IPS-20b (cell line): ENCODE measurements around the gene ANKAR.
A peak's percentile ranks its signal among the peaks of the same experiment; 100 is the strongest.
"Not testable (repeated sequence)": the region's sequence is repeated elsewhere in the genome, so short reads cannot be mapped to it uniquely, and the experiment has no call there.

Source experiments
- H3K27ac ChIP-seq: one replicate; pipeline ENCODE4 v1.5.1; 2013; ENCODE audit warnings: low read length
- H3K27me3 ChIP-seq: 2 replicates; pipeline ENCODE4 v1.6.1; 2013; ENCODE audit warnings: mild to moderate bottlenecking, low read length, inconsistent platforms; ENCODE audit not compliant: insufficient read depth
- H3K36me3 ChIP-seq: 2 replicates; pipeline ENCODE4 v1.6.1; 2013; ENCODE audit warnings: low read depth, mild to moderate bottlenecking, inconsistent platforms, low read length, moderate library complexity; ENCODE audit not compliant: insufficient read depth
- H3K4me1 ChIP-seq: 2 replicates; pipeline ENCODE4 v1.6.1; 2013; ENCODE audit warnings: mild to moderate bottlenecking, control low read depth, inconsistent platforms, low read length, moderate library complexity; ENCODE audit not compliant: insufficient read depth
- H3K4me3 ChIP-seq: 2 replicates; pipeline ENCODE4 v1.5.1; 2013; ENCODE audit warnings: mild to moderate bottlenecking, low read length, inconsistent platforms
- H3K9ac ChIP-seq: 2 replicates; pipeline ENCODE4 v1.6.1; 2013; ENCODE audit warnings: low read depth, mild to moderate bottlenecking, inconsistent platforms, low read length, moderate library complexity
- H3K9me3 ChIP-seq: 2 replicates; pipeline ENCODE4 v1.6.1; 2013; ENCODE audit warnings: mild to moderate bottlenecking, low read depth, low read length, inconsistent platforms; ENCODE audit not compliant: insufficient read depth

ANKAR gene

DNA sequence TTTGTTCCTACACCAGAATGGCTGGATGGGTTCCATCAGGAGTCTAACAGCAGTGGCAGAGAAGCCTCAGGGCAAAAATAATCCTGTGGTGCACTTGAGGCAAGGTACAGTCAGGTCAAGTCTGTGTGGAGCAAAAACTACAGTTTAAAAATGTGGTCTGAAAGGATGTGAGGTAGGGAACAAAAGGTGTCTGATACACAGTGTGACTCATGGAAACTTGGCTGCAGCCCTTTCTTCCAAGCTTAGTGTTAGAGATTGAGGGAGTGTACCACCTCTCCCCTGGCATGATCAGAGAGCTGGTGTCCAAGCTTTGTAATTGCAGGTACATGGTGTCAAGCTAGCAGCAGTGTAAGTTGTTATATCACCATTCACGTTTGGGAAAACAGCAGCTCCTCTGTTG is 8.9 kb downstream of the ANKAR start:
- H3K36me3 ChIP-seq, result no peaks in the 10 kb centered on the region
- H3K9me3 ChIP-seq, result no peaks in the 10 kb centered on the region
- no peak overlapping the region for H3K9ac ChIP-seq
- no peak overlapping the region for H3K27ac ChIP-seq
- H3K4me1 ChIP-seq, result no peaks in the 10 kb centered on the region
- no peaks in the 10 kb centered on the region for H3K27me3 ChIP-seq
- H3K4me3 ChIP-seq, result no peak overlapping the region

DNA sequence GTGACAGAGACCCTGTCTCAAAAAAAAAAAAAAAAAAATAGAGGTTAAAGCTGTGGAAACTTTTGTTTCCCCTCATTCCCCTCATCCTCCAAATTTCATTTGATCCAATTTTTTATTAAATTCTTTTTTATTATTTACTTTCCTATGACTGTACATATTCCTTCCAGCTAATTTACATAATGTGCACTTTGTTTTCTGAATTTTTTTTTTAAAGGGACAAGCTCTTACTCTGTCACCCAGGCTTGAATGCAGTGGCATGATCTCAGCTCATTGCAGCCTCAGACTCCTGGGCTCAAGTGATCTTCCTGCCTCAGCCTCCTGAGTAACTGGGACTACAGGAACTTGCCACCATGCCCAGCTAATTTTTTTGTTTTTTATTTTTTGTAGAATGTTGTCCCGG is 10.3 kb downstream of the ANKAR start:
- no peaks in the 10 kb centered on the region for H3K36me3 ChIP-seq
- H3K9me3 ChIP-seq, result no peaks in the 10 kb centered on the region
- no peaks in the 10 kb centered on the region for H3K4me1 ChIP-seq
- no peak overlapping the region for H3K4me3 ChIP-seq
- no peak overlapping the region for H3K9ac ChIP-seq
- no peaks in the 10 kb centered on the region for H3K27me3 ChIP-seq
- no peak overlapping the region for H3K27ac ChIP-seq

DNA sequence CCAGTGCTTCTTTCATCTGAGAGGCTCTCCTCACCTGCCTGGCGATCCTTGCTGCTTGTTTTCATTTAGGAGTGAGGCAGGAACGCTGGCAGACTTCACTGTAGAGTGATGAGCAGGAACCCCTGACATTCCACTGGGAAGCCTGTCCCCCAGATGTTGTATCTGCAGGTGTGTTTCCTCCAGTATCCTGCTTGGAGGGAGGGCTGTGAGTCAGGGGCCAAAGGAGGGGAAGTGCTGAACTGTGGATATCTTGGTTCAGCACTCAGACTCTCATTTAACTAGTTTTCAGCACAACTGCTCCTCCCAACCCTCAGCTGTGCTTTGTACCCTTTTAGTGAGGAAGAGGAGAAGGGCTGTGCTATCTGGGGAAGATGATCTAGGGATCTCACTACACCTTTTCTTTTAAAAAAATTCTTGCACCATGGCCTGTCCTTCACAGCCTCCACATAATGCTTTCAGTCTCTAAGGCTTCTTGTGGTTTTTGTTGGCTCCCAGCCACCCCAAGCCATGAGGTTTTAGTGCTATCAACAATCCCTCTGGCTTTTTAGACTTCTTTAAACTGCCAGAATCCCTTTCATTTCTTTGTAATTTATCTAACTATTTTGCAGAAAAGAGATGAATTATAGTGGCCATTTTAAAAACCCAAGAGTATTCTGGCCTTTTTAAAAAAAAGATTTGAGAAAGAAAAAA is 11.2 kb downstream of the ANKAR start:
- Histone ChIP-seq H3K9me3 (no peaks in the 10 kb centered on the region), H3K4me3 (no peak overlapping the region), H3K27me3 (no peaks in the 10 kb centered on the region), H3K27ac (peak overlapping the region; percentile 14), H3K4me1 (no peaks in the 10 kb centered on the region), H3K36me3 (no peaks in the 10 kb centered on the region), H3K9ac (peak overlapping the region; percentile 15; the same call in 1 of the 2 replicates)

DNA sequence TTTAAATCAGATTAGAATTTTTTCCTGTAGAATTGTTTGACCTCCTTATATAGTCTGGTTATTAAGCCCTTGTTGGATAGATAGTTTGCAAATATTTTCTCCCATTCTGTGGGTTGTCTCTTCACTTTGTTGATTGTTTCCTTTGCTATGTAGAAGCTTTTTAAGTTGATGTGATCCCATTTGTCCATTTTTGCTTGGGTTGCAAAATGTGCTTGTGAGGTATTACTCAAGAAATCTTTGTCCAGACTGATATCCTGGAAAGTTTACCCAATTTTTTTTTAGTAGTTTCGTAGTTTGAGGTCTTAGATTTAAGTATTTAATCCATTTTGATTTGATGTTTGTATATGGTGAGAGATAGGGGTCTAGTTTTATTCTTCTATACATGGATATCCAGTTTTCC is 13.3 kb downstream of the ANKAR start:
- not testable (repeated sequence) for H3K27ac ChIP-seq, H3K4me3 ChIP-seq, H3K9ac ChIP-seq, H3K4me1 ChIP-seq, H3K36me3 ChIP-seq, H3K27me3 ChIP-seq, H3K9me3 ChIP-seq

DNA sequence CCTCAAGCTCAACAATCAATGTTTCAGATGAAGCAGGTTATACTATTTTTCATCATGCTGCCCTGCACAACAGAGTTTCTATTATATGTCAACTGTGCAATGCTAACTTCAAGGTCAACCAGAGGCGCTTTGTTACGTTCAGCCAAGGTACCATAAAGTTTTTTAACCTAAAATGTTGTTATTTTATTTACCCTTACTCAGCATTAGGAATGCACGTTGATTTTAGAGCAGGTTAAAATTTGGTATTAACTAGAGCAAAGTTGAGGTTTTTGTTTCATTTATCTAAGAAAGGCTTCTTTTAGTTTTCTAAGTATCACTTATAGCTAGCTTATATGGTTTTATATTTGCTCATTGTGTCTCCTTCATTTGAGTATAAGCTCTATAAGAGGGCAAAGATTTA is 21.8 kb downstream of the ANKAR start:
- Histone ChIP-seq H3K9me3 (no peaks in the 10 kb centered on the region), H3K27me3 (no peaks in the 10 kb centered on the region), H3K36me3 (no peaks in the 10 kb centered on the region), H3K4me1 (no peaks in the 10 kb centered on the region; the same call in 1 of the 2 replicates), H3K4me3 (no peak overlapping the region), H3K9ac (no peak overlapping the region), H3K27ac (no peak overlapping the region)

DNA sequence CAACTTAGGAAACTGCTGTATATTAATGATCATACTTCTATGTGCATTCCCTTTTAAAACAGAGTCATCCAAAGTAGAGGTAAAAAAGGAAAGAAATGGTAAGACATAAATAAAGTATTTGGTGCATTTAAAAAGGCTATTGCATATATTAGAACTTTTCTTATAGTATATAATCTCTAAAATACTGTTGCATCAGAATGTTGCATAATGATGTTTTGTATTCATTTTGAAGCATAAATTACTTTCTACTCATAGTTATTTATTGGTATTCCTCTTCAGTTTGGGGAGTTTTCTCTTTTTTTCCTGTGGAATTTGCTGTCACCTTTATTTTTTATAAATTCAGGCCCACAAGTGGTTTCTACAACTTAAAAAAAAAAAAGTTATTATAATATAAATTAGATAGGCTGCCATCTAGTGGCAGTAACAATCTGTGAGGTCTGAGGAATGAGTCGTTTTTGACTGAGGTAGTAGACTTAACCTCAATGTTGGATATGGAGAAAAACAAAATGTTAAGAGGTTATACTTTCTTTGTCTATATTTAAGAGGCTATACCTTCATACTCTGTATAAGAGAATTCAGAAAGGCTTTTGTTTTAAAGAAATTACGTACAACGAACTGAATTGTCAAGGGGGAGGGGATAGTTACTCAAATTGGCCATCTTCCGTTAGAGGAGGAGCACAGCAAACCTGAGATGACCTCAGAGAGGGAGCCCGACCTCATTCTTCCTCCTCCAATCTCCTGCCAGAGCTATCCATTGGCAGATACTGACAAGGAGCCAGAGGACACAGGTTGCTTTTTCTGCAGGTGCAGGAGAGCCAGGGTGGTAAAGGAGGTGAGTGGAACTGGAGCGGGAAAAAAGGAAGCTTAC is 23.8 kb downstream of the ANKAR start:
- Histone ChIP-seq H3K9ac (peak overlapping the region; percentile 26; the same call in 1 of the 2 replicates), H3K4me1 (no peaks in the 10 kb centered on the region; the same call in 1 of the 2 replicates), H3K9me3 (no peaks in the 10 kb centered on the region), H3K36me3 (no peaks in the 10 kb centered on the region), H3K27me3 (no peaks in the 10 kb centered on the region), H3K4me3 (peak overlapping the region; percentile 62), H3K27ac (no peak overlapping the region)

DNA sequence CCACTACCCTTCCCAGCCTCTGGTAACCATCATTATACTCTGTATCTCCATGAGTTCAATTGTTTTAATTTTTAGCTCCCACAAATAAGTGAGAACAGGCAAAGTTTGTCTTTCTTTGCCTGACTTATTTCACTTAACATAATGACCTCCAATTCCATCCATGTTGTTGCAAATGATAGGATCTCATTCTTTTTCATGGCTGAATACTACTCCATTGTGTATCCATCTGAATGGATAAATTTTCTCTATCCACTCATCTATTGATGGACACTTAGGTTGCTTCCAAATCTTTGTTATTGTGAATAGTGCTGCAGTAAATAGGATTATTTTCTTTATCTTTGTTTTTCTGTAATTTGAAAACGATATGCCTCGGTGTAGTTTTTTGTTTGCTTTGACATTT is 26.2 kb downstream of the ANKAR start:
- Histone ChIP-seq H3K27me3 (no peaks in the 10 kb centered on the region), H3K27ac (no peak overlapping the region), H3K36me3 (no peaks in the 10 kb centered on the region), H3K9ac (no peak overlapping the region), H3K4me3 (no peak overlapping the region), H3K9me3 (no peaks in the 10 kb centered on the region), H3K4me1 (no peaks in the 10 kb centered on the region; the same call in 1 of the 2 replicates)

DNA sequence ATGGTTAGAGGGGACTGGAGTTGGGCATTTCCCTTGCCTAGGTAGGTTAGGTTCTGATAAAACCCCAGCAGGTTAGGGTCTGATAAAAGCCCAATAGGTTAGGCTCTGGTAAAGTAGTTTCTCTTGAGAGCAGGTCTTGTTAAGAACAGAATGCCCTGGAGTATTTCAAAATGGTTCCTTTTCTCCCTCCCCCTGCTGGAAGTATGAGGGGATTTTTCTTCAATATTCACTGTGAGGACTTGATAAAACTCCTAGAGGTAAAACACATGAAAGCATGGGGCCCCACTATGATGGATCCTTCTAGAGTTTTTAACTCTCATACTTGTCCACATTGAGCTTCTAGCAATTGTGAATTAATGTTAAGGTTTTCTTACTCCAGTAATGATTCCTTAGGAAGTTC is 27.6 kb downstream of the ANKAR start:
- H3K4me3 ChIP-seq, result no peak overlapping the region
- no peak overlapping the region for H3K27ac ChIP-seq
- no peak overlapping the region for H3K9ac ChIP-seq
- no peaks in the 10 kb centered on the region for H3K36me3 ChIP-seq
- H3K9me3 ChIP-seq, result no peaks in the 10 kb centered on the region
- no peaks in the 10 kb centered on the region; the same call in 1 of the 2 replicates for H3K4me1 ChIP-seq
- no peaks in the 10 kb centered on the region for H3K27me3 ChIP-seq

DNA sequence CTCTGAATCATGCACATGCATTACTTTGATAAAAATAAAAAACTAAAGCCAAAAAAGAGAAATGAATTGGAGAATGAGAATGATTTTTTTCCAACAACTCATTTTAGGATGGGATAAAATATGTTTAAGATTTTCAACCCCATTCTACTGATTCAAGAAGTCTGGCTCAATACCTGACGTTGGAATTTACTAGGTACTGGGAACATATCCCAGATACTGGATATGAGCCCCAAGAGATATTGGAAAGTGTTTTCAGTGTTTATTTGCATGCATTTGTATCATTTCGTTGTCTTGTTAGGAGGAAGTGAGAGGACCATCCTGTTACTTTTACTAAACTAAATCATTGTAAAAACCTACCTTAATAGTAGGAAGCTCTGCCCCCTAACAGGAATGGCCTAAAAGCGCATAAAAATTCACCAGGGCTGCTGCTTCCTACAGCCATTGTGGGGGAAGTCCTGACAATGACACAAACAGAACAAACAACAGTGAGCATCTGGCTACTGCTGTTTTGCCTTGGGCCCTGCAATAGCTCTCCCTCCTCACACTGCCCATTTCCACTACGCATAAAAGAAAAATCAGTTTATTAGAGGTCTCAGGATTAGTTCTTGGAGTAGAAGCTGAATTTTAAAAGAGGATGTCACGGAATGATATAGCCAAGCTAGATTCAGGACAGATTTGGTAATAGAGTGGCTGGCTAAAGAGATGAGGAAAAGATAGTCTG is 35.2 kb downstream of the ANKAR start:
- no peak overlapping the region for H3K9ac ChIP-seq
- H3K36me3 ChIP-seq, result no peaks in the 10 kb centered on the region
- no peaks in the 10 kb centered on the region for H3K27me3 ChIP-seq
- H3K27ac ChIP-seq, result no peak overlapping the region
- H3K4me1 ChIP-seq, result no peaks in the 10 kb centered on the region
- H3K9me3 ChIP-seq, result no peaks in the 10 kb centered on the region
- no peak overlapping the region for H3K4me3 ChIP-seq

DNA sequence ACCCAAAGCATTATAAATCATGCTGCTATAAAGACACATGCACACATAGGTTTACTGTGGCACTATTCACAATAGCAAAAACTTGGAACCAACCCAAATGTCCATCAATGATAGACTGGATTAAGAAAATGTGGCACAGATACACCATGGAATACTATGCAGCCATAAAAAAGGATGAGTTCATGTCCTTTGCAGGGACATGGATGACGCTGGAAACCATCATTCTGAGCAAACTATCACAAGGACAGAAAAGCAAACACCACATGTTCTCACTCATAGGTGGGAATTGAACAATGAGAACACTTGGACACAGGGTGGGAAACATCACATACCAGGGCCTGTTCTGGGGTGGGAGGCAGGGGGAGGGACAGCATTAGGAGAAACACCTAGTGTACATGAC is 43.1 kb downstream of the ANKAR start:
- not testable (repeated sequence) for H3K27me3 ChIP-seq, H3K9ac ChIP-seq, H3K36me3 ChIP-seq, H3K4me1 ChIP-seq, H3K27ac ChIP-seq, H3K4me3 ChIP-seq, H3K9me3 ChIP-seq

DNA sequence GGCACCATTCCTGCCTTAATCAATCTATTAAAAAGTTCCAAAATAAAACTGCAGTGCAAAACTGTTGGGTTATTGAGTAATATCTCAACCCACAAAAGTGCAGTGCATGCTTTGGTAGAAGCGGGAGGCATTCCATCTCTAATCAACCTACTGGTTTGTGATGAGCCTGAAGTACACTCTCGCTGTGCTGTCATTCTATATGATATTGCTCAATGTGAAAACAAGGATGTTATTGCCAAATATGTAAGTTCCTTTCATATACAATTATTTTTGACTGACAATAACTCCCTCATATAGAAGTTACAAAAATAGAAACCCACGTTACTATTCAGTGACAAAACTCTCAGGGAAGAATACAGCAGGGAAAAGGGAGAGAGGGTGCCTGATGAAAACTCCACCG is 45.1 kb downstream of the ANKAR start:
- no peaks in the 10 kb centered on the region for H3K27me3 ChIP-seq
- no peaks in the 10 kb centered on the region for H3K4me1 ChIP-seq
- no peak overlapping the region for H3K9ac ChIP-seq
- H3K9me3 ChIP-seq, result no peaks in the 10 kb centered on the region
- H3K27ac ChIP-seq, result no peak overlapping the region
- no peaks in the 10 kb centered on the region for H3K36me3 ChIP-seq
- H3K4me3 ChIP-seq, result no peak overlapping the region
